ENCODE results near the gene CUBN.
A peak's percentile ranks its signal among the peaks of the same experiment; 100 is the strongest.

The CUBN gene

GRCh38 chr10:17113346-17113745, 16.3 kb downstream of the CUBN start:
- DNase-seq (ENCODE audit: low read depth in 2 of 2), result no peak
- no peak overlapping the region for H3K4me3 ChIP-seq (replicated peaks in 1 of 2; ENCODE audit: low read depth in 2 of 2, low read length in 2 of 2)

GRCh38 chr10:17112566-17112965, 17.0 kb downstream of the CUBN start:
- TF ChIP-seq CTCF (IDR thresholded peaks at IDR 0.05; ENCODE audit: low read depth, low read length), result no peak
- no peak overlapping the region for H3K4me3 ChIP-seq (replicated peaks in 1 of 2; ENCODE audit: low read depth in 2 of 2, low read length in 2 of 2)
- DNase-seq (ENCODE audit: low read depth in 2 of 2), result no peak

More at GRCh38 chr10:17113346-17113745, 16.3 kb downstream of the CUBN start:
- TF ChIP-seq CTCF (IDR thresholded peaks at IDR 0.05; ENCODE audit: low read depth, low read length), result no peak

GRCh38 chr10:17109475-17110207, 20.0 kb downstream of the CUBN start:
- DNase-seq (ENCODE audit: low read depth in 2 of 2), result peak; percentile 40 to 83
- no peak for TF ChIP-seq CTCF (IDR thresholded peaks at IDR 0.05; ENCODE audit: low read depth, low read length)
- no peak overlapping the region for H3K4me3 ChIP-seq (replicated peaks in 1 of 2; ENCODE audit: low read depth in 2 of 2, low read length in 2 of 2)

GRCh38 chr10:17109046-17109445, 20.6 kb downstream of the CUBN start:
- no peak for DNase-seq (ENCODE audit: low read depth in 2 of 2)
- TF ChIP-seq CTCF (IDR thresholded peaks at IDR 0.05; ENCODE audit: low read depth, low read length), result no peak
- H3K4me3 ChIP-seq (replicated peaks in 1 of 2; ENCODE audit: low read depth in 2 of 2, low read length in 2 of 2), result no peak overlapping the region

DNA sequence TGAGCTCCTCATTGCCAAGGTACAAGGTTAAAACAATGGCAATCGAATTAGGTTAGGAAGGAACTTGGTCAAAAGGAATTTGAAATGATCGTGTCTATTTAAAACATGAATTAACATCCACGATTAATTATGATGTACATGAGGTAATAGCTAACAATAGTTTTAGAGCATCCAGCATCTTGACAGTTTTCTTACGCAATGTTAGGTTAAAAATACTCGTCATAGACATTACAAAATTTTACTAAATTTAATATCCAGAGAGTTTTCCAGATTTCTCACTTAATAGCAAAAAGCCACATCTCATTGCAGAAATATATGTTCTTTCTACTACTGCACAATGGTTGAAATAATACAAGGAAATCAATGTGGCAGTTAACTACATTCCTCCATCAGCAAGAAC, 22.6 kb downstream of the CUBN start:
- no peak for TF ChIP-seq CTCF (IDR thresholded peaks at IDR 0.05; ENCODE audit: low read depth, low read length)
- H3K4me3 ChIP-seq (replicated peaks in 1 of 2; ENCODE audit: low read depth in 2 of 2, low read length in 2 of 2), result no peak overlapping the region
- no peak for DNase-seq (ENCODE audit: low read depth in 2 of 2)

GRCh38 chr10:17101910-17102266, 27.7 kb downstream of the CUBN start:
- H3K4me3 ChIP-seq (replicated peaks in 1 of 2; ENCODE audit: low read depth in 2 of 2, low read length in 2 of 2), result no peak overlapping the region
- DNase-seq (ENCODE audit: low read depth in 2 of 2), result no peak
- TF ChIP-seq CTCF (IDR thresholded peaks at IDR 0.05; ENCODE audit: low read depth, low read length), result no peak
